Liver (tissue), 9 donors: ENCODE results near the gene FUT2. TPM values are rescaled to one million over a fixed set of nuclear protein-coding genes. Genes with fewer than 3 reads are reported as not detected.

Source experiments
- DNase-seq: peaks from one replicate; pipeline ENCODE4 v3.0.0-alpha.2; 2017; ENCODE audit warnings: low spot score
- H3K27ac ChIP-seq, 2 donors: one replicate each; pipeline ENCODE4 v1.7.0; 2013; ENCODE audit warnings: inconsistent platforms in 2 of 2, low read length in 2 of 2, control low read depth in 1 of 2, low read depth in 1 of 2, mild to moderate bottlenecking in 1 of 2
- H3K27me3 ChIP-seq, 4 donors: one replicate each; pipeline versions ENCODE4 v1.6.1 to v1.7.0; 2013; ENCODE audit warnings: low read length in 3 of 4, inconsistent platforms in 1 of 4, mild to moderate bottlenecking in 1 of 4, moderate library complexity in 1 of 4; ENCODE audit not compliant: control insufficient read depth in 4 of 4, insufficient read depth in 4 of 4
- H3K36me3 ChIP-seq, 4 donors: one replicate each; pipeline versions ENCODE4 v1.6.1 to v1.7.0; 2013; ENCODE audit warnings: low read length in 3 of 4, mild to moderate bottlenecking in 3 of 4, low read depth in 1 of 4, moderate library complexity in 1 of 4; ENCODE audit not compliant: control insufficient read depth in 4 of 4, insufficient read depth in 3 of 4
- H3K4me1 ChIP-seq, 4 donors: one replicate each; pipeline versions ENCODE4 v1.6.1 to v1.7.0; 2013; ENCODE audit warnings: low read length in 3 of 4, mild to moderate bottlenecking in 3 of 4, moderate library complexity in 1 of 4; ENCODE audit not compliant: control insufficient read depth in 4 of 4, insufficient read depth in 4 of 4
- H3K4me3 ChIP-seq, 3 donors: one replicate each; pipeline versions ENCODE4 v1.6.1 to v1.7.0; 2013; ENCODE audit warnings: low read length in 3 of 3, control low read depth in 1 of 3, low read depth in 1 of 3, mild to moderate bottlenecking in 1 of 3
- H3K9ac ChIP-seq, 2 donors: one replicate each; pipeline ENCODE4 v1.7.0; 2013; ENCODE audit warnings: low read length in 2 of 2, mild to moderate bottlenecking in 2 of 2, moderate library complexity in 2 of 2, control low read depth in 1 of 2, low read depth in 1 of 2
- H3K9me3 ChIP-seq, 4 donors: one replicate each; pipeline versions ENCODE4 v1.6.1 to v1.7.0; 2013; ENCODE audit warnings: low read length in 3 of 4; ENCODE audit not compliant: control insufficient read depth in 4 of 4
- ATF3 ChIP-seq: IDR thresholded peaks from 2 replicates; pipeline ENCODE4 v1.6.1; 2016; ENCODE audit warnings: antibody characterized with exemption
- CTCF ChIP-seq: fragments of 150-350 bp; IDR thresholded peaks from 2 replicates; pipeline ENCODE4 v1.5.1; 2017; ENCODE audit warnings: improper control_type of control experiment, low read depth, low read length; ENCODE audit not compliant: missing input control
- EGR1 ChIP-seq, 2 donors: IDR thresholded peaks; 2 replicates each; pipeline ENCODE4 v1.6.1; 2016 to 2018; ENCODE audit warnings: antibody characterized with exemption in 2 of 2, low read depth in 2 of 2
- FOXA1 ChIP-seq: IDR thresholded peaks from 2 replicates; pipeline ENCODE4 v1.6.1; 2016; ENCODE audit warnings: antibody characterized with exemption
- FOXA2 ChIP-seq: IDR thresholded peaks from 2 replicates; pipeline ENCODE4 v1.6.1; 2016; ENCODE audit warnings: antibody characterized with exemption
- GABPA ChIP-seq, 2 donors: IDR thresholded peaks in 1 of 2; conservative IDR thresholded peaks in 1 of 2; 2 replicates each; pipeline ENCODE4 v1.6.1; 2016; ENCODE audit warnings: antibody characterized with exemption in 2 of 2, mild to moderate bottlenecking in 1 of 2, moderate library complexity in 1 of 2
- HNF4A ChIP-seq, 2 donors: conservative IDR thresholded peaks; 2 replicates each; pipeline ENCODE4 v1.6.1; 2016; ENCODE audit warnings: antibody characterized with exemption in 2 of 2, mild to moderate bottlenecking in 2 of 2
- HNF4G ChIP-seq: IDR thresholded peaks from 2 replicates; pipeline ENCODE4 v1.6.1; 2016; ENCODE audit warnings: antibody characterized with exemption
- JUND ChIP-seq, 2 donors: IDR thresholded peaks; 2 replicates each; pipeline ENCODE4 v1.6.1; 2016; ENCODE audit warnings: antibody characterized with exemption in 2 of 2
- MAX ChIP-seq: IDR thresholded peaks from 2 replicates; pipeline ENCODE4 v1.6.1; 2016; ENCODE audit warnings: antibody characterized with exemption
- NR2F2 ChIP-seq: IDR thresholded peaks from 2 replicates; pipeline ENCODE4 v1.6.1; 2016; ENCODE audit warnings: antibody characterized with exemption
- RAD21 ChIP-seq, 2 donors: IDR thresholded peaks; 2 replicates each; pipeline ENCODE4 v1.6.1; 2016; ENCODE audit warnings: antibody characterized with exemption in 2 of 2, mild to moderate bottlenecking in 2 of 2
- REST ChIP-seq: IDR thresholded peaks from 2 replicates; pipeline ENCODE4 v1.6.1; 2016; ENCODE audit warnings: antibody characterized with exemption, mild to moderate bottlenecking
- RXRA ChIP-seq, 2 donors: IDR thresholded peaks; 2 replicates each; pipeline ENCODE4 v1.6.1; 2017 to 2018; ENCODE audit warnings: antibody characterized with exemption in 2 of 2, mild to moderate bottlenecking in 1 of 2
- SP1 ChIP-seq: IDR thresholded peaks from 2 replicates; pipeline ENCODE4 v1.6.1; 2018; ENCODE audit warnings: antibody characterized with exemption, mild to moderate bottlenecking
- TAF1 ChIP-seq: conservative IDR thresholded peaks from 2 replicates; pipeline ENCODE4 v1.6.1; 2016; ENCODE audit warnings: antibody characterized with exemption, mild to moderate bottlenecking
- YY1 ChIP-seq: IDR thresholded peaks from 2 replicates; pipeline ENCODE4 v1.6.1; 2016; ENCODE audit warnings: antibody characterized with exemption, mild to moderate bottlenecking
- ZBTB33 ChIP-seq: IDR thresholded peaks from 2 replicates; pipeline ENCODE4 v1.6.1; 2016; ENCODE audit warnings: antibody characterized with exemption
- WGBS: extraction: QIAGEN DNeasy Blood & Tissue Kit; methylation state at CpG from one replicate; pipeline ENCODE4 v1.1.7; 2013; 5-methylcytosine and 5-hydroxymethylcytosine counted together
- polyA plus RNA-seq, 2 donors: library from polyadenylated mRNA; stranded (reverse) in 1 of 2; unstranded in 1 of 2; fragments of 200-250 nt in 1 of 2; fragments of >200 nt in 1 of 2; fragmentation: Nextera tagmentation in 1 of 2; extraction: Ambion mirVana in 1 of 2; gene quantifications; one replicate each; pipeline versions ENCODE4 v1.2.1 to v1.2.3, GENCODE V29; 2013 to 2015
- total RNA-seq, 2 donors: library from RNA; depleted of rRNA; stranded (reverse); fragments of >200 nt; gene quantifications; one replicate each; pipeline ENCODE4 v1.2.3, GENCODE V29; 2014
- donor health status: healthy.
- donor health status: healthy.
- donor health status: healthy.
- donor health status: healthy.
- donor health status: healthy.

FUT2 gene
- total and polyA plus RNA-seq, 4 donors, result 0.02 to 0.38 (median 0.05) TPM; not detected in 1

GRCh38 chr19:48646722-48647216 lies 49.0 kb upstream of the FUT2 start:
- H3K9ac ChIP-seq, result no peak overlapping the region
- WGBS, result 18% methylated on average over 9 of the region's 10 CpGs
- H3K27me3 ChIP-seq, result no peaks in the 10 kb centered on the region
- no peaks in the 10 kb centered on the region for H3K36me3 ChIP-seq
- no peaks in the 10 kb centered on the region for H3K9me3 ChIP-seq
- H3K4me1 ChIP-seq, result peaks cover 2 to 21% (median 10%) of the 10 kb centered on the region in 4 donors
- TF ChIP-seq MAX (no peak), NR2F2 (no peak), FOXA2 (no peak), JUND (IDR thresholded peaks at IDR 0.05) (no peak), HNF4G (no peak), YY1 (no peak), SP1 (no peak), RXRA (IDR thresholded peaks at IDR 0.05) (no peak), EGR1 (IDR thresholded peaks at IDR 0.05; ENCODE audit: low read depth in 2 of 2) (no peak), HNF4A (conservative IDR thresholded peaks at IDR 0.05) (no peak), ZBTB33 (no peak), ATF3 (no peak), CTCF (no peak), REST (no peak), TAF1 (no peak), FOXA1 (no peak), GABPA (IDR thresholded peaks at IDR 0.05 in 1 of 2, conservative IDR thresholded peaks at IDR 0.05 in 1 of 2) (no peak), RAD21 (IDR thresholded peaks at IDR 0.05) (no peak)
- DNase-seq, result no peak
- H3K27ac ChIP-seq, result no peak overlapping the region
- no peak overlapping the region for H3K4me3 ChIP-seq
